SU-DHL-6 (cell line): Measurements from ENCODE around the gene RUFY3.
"Not testable (repeated sequence)": the region's sequence is repeated elsewhere in the genome, so short reads cannot be mapped to it uniquely, and the experiment has no call there.

Experiments
- EZH2phosphoT487 ChIP-seq: fragments of 200-600 bp; sonication (generic), shearing (Covaris generic); conservative IDR thresholded peaks from 2 replicates; pipeline ENCODE4 v1.6.1; 2018; ENCODE audit warnings: mild to moderate bottlenecking, antibody characterized with exemption, low read length, moderate library complexity, mixed read lengths
- TF ChIP-seq, protein P1 (sequence below): fragments of 200-600 bp; sonication (generic); IDR thresholded peaks from one replicate; pipeline ENCODE4 v1.5.1; 2017; ENCODE audit warnings: antibody characterized with exemption, mild to moderate bottlenecking, low read length, moderate library complexity; ENCODE audit not compliant: insufficient read depth, poor library complexity, severe bottlenecking

DNA sequence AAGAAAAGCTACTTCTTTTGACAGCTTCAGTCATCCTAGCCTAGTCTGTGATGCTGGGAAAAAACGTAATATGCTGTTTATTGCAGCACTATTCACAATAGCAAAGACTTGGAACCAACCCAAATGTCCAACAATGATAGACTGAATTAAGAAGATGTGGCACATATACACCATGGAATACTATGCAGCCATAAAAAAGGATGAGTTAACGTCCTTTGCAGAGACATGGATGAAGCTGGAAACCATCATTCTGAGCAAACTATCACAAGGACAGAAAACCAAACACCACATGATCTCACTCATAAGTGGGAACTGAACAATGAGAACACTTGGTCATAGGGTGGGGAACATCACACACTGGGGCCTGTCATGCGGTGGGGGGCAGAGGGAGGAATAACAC lies 39.6 kb upstream of the RUFY3 start:
- TF ChIP-seq, protein P1, sequence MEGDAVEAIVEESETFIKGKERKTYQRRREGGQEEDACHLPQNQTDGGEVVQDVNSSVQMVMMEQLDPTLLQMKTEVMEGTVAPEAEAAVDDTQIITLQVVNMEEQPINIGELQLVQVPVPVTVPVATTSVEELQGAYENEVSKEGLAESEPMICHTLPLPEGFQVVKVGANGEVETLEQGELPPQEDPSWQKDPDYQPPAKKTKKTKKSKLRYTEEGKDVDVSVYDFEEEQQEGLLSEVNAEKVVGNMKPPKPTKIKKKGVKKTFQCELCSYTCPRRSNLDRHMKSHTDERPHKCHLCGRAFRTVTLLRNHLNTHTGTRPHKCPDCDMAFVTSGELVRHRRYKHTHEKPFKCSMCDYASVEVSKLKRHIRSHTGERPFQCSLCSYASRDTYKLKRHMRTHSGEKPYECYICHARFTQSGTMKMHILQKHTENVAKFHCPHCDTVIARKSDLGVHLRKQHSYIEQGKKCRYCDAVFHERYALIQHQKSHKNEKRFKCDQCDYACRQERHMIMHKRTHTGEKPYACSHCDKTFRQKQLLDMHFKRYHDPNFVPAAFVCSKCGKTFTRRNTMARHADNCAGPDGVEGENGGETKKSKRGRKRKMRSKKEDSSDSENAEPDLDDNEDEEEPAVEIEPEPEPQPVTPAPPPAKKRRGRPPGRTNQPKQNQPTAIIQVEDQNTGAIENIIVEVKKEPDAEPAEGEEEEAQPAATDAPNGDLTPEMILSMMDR, result not testable (repeated sequence)
- TF ChIP-seq EZH2phosphoT487, result not testable (repeated sequence)
